Hepatocyte (in vitro differentiated cells): ENCODE results near the gene ADAM8. TPM values are rescaled to one million over a fixed set of nuclear protein-coding genes. Genes with fewer than 3 reads are reported as not detected.

Source experiments
- DNase-seq: peaks from one replicate; pipeline ENCODE4 v3.0.0-alpha.2; 2016; ENCODE audit warnings: low spot score
- H2AFZ ChIP-seq: fragments of 200-600 bp; sonication (generic); 2 replicates; pipeline ENCODE4 v1.6.0; 2016; ENCODE audit warnings: antibody characterized with exemption, mild to moderate bottlenecking
- H3K27ac ChIP-seq: fragments of 200-600 bp; sonication (generic); 2 replicates; pipeline ENCODE4 v1.5.1; 2016; ENCODE audit warnings: mild to moderate bottlenecking
- H3K27me3 ChIP-seq: fragments of 200-600 bp; sonication (generic); 2 replicates; pipeline ENCODE4 v1.6.1; 2016
- H3K36me3 ChIP-seq: fragments of 200-600 bp; sonication (generic); replicated peaks from 2 replicates; pipeline ENCODE4 v1.5.1; 2016; ENCODE audit warnings: low read depth; ENCODE audit not compliant: insufficient read depth
- H3K4me1 ChIP-seq: fragments of 200-600 bp; sonication (generic); 2 replicates; pipeline ENCODE4 v1.5.1; 2016; ENCODE audit warnings: mild to moderate bottlenecking, moderate library complexity; ENCODE audit not compliant: insufficient read depth
- H3K4me2 ChIP-seq: fragments of 200-600 bp; sonication (generic); 2 replicates; pipeline ENCODE4 v1.6.0; 2016
- H3K4me3 ChIP-seq: fragments of 200-600 bp; sonication (generic); 2 replicates; pipeline ENCODE4 v1.5.1; 2016; ENCODE audit warnings: mild to moderate bottlenecking
- H3K79me2 ChIP-seq: fragments of 200-600 bp; sonication (generic); 2 replicates; pipeline ENCODE4 v1.6.0; 2017; ENCODE audit warnings: mild to moderate bottlenecking
- H3K9me2 ChIP-seq: fragments of 200-600 bp; sonication (generic); replicated peaks from 2 replicates; pipeline ENCODE4 v1.6.0; 2017; ENCODE audit warnings: mild to moderate bottlenecking; ENCODE audit not compliant: insufficient read depth
- H3K9me3 ChIP-seq: fragments of 200-600 bp; sonication (generic); 2 replicates; pipeline ENCODE4 v1.5.1; 2016; ENCODE audit warnings: low read depth, mild to moderate bottlenecking
- H4K20me1 ChIP-seq: fragments of 200-600 bp; sonication (generic); 2 replicates; pipeline ENCODE4 v1.6.0; 2016; ENCODE audit warnings: mild to moderate bottlenecking; ENCODE audit not compliant: insufficient read depth, poor library complexity, severe bottlenecking
- EZH2 ChIP-seq: fragments of 200-600 bp; sonication (generic); IDR thresholded peaks from 2 replicates; pipeline ENCODE4 v1.6.1; 2016; ENCODE audit warnings: antibody characterized with exemption, mild to moderate bottlenecking, borderline replicate concordance
- EZH2phosphoT487 ChIP-seq: fragments of 200-600 bp; sonication (generic); IDR thresholded peaks from one replicate; pipeline ENCODE4 v1.6.1; 2018; ENCODE audit warnings: antibody characterized with exemption, mild to moderate bottlenecking, low read depth, moderate library complexity; ENCODE audit not compliant: unreplicated experiment, severe bottlenecking
- WGBS: methylation state at CpG from one replicate; pipeline ENCODE4 v1.1.6; 2016; ENCODE audit warnings: low lambda C conversion rate; ENCODE audit errors: missing lambda C conversion rate; 5-methylcytosine and 5-hydroxymethylcytosine counted together
- polyA plus RNA-seq: library from polyadenylated mRNA; unstranded; fragments of >200 nt; fragmentation: Nextera tagmentation; extraction: Ambion mirVana; gene quantifications from 2 replicates; pipeline ENCODE4 v1.2.1, GENCODE V29; 2016
- total RNA-seq: library from RNA; depleted of rRNA; stranded (reverse); fragments of >200 nt; gene quantifications from 2 replicates; pipeline ENCODE4 v1.2.3, GENCODE V29; 2014
- TF ChIP-seq, protein P1 (sequence below): fragments of 200-600 bp; sonication (generic); IDR thresholded peaks from 2 replicates; pipeline ENCODE4 v1.5.1; 2016; ENCODE audit warnings: antibody characterized with exemption, mild to moderate bottlenecking; ENCODE audit not compliant: poor library complexity

ADAM8 gene
- total and polyA plus RNA-seq, 2 experiments from 2014 or later: 1.9 to 3.0 TPM

DNA sequence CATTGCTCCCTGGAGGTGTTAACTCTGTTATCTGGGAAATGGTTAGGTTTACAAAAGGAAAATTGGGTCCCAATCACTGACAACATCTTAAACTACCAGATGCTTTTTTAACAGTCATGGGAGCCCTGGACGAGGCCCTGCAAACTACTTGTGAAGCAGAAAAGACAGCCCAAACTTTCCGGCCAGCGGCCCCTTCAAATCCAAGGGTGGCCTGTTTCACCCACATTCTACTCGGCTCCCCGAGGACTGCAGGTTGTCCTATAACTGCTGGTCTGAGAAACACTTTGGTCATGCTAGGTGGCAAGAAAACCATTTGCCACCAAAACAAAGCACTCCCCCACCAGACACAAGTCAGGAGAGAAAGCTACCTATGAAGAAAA is 29.4 kb upstream of the ADAM8 start:
- peaks cover 64% of the 10 kb centered on the region for H3K79me2 ChIP-seq
- DNase-seq: no peak
- no peak for TF ChIP-seq EZH2
- H3K4me3 ChIP-seq: no peak overlapping the region
- no peaks in the 10 kb centered on the region for H3K9me2 ChIP-seq
- no peak overlapping the region for H3K4me2 ChIP-seq
- H2AFZ ChIP-seq: no peak overlapping the region
- peaks cover 52% of the 10 kb centered on the region for H4K20me1 ChIP-seq
- peaks cover 7% of the 10 kb centered on the region for H3K4me1 ChIP-seq
- no peaks in the 10 kb centered on the region for H3K9me3 ChIP-seq
- H3K27ac ChIP-seq: no peak overlapping the region
- no peaks in the 10 kb centered on the region for H3K36me3 ChIP-seq
- no peaks in the 10 kb centered on the region for H3K27me3 ChIP-seq
- WGBS: 97% methylated on average over 5 of the region's 5 CpGs

DNA sequence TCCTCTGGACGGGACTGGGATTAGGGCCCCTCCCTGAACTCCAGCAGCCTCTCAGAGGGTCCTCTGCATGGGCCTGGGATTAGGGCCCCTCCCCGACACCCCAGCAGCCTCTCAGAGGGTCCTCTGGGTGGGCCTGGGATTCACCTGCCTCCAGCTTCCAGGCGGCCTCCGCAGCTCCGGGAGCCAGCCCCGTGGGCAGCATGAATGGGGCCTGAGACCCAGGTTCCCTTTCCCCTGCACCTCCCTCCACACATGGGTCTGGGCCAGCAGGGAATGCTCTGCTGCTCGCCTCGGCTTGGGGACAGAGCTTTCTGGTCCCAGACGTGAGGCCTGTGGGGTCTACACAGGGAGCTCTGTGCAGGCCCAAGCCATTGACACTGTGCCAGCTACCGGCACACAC is 26.5 kb upstream of the ADAM8 start:
- no peak for DNase-seq
- Histone ChIP-seq H3K9me3 (no peaks in the 10 kb centered on the region), H3K4me2 (no peak overlapping the region), H3K4me1 (peaks cover 7% of the 10 kb centered on the region), H3K27me3 (no peaks in the 10 kb centered on the region), H4K20me1 (peaks cover 49% of the 10 kb centered on the region), H3K9me2 (no peaks in the 10 kb centered on the region), H3K27ac (no peak overlapping the region), H2AFZ (no peak overlapping the region), H3K79me2 (peaks cover 60% of the 10 kb centered on the region), H3K4me3 (no peak overlapping the region), H3K36me3 (no peaks in the 10 kb centered on the region)
- over 99% methylated on average over 10 of the region's 10 CpGs for WGBS
- TF ChIP-seq EZH2: no peak
- TF ChIP-seq, protein P1, sequence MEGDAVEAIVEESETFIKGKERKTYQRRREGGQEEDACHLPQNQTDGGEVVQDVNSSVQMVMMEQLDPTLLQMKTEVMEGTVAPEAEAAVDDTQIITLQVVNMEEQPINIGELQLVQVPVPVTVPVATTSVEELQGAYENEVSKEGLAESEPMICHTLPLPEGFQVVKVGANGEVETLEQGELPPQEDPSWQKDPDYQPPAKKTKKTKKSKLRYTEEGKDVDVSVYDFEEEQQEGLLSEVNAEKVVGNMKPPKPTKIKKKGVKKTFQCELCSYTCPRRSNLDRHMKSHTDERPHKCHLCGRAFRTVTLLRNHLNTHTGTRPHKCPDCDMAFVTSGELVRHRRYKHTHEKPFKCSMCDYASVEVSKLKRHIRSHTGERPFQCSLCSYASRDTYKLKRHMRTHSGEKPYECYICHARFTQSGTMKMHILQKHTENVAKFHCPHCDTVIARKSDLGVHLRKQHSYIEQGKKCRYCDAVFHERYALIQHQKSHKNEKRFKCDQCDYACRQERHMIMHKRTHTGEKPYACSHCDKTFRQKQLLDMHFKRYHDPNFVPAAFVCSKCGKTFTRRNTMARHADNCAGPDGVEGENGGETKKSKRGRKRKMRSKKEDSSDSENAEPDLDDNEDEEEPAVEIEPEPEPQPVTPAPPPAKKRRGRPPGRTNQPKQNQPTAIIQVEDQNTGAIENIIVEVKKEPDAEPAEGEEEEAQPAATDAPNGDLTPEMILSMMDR: no peak
- TF ChIP-seq EZH2phosphoT487: no peak

DNA sequence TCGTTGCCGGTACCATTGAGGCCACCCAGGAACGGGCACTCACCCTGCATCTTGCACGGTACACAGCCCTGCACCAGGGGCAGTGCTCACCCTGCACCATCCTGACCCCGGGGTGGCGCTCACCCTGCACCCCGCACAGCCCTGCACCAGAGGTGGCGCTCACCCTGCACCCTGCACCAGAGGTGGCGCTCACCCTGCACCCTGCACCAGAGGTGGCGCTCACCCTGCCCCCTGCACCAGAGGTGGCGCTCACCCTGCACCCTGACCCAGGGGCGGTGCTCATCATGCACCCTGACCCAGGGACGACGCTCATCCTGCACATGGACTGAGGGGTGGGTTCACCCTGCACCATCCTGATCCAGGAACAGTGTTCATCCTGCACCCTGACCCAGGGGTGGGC is 25.6 kb upstream of the ADAM8 start:
- H3K4me2 ChIP-seq: no peak overlapping the region
- H3K4me3 ChIP-seq: no peak overlapping the region
- H3K79me2 ChIP-seq: peaks cover 52% of the 10 kb centered on the region
- no peak overlapping the region for H2AFZ ChIP-seq
- H3K27me3 ChIP-seq: no peaks in the 10 kb centered on the region
- H4K20me1 ChIP-seq: peaks cover 45% of the 10 kb centered on the region
- H3K36me3 ChIP-seq: no peaks in the 10 kb centered on the region
- over 99% methylated on average over 14 of the region's 14 CpGs for WGBS
- H3K4me1 ChIP-seq: peaks cover 4% of the 10 kb centered on the region
- no peaks in the 10 kb centered on the region for H3K9me3 ChIP-seq
- no peak overlapping the region for H3K27ac ChIP-seq
- no peak for TF ChIP-seq EZH2phosphoT487
- TF ChIP-seq, protein P1: no peak
- TF ChIP-seq EZH2: no peak
- DNase-seq: no peak
- H3K9me2 ChIP-seq: no peaks in the 10 kb centered on the region

DNA sequence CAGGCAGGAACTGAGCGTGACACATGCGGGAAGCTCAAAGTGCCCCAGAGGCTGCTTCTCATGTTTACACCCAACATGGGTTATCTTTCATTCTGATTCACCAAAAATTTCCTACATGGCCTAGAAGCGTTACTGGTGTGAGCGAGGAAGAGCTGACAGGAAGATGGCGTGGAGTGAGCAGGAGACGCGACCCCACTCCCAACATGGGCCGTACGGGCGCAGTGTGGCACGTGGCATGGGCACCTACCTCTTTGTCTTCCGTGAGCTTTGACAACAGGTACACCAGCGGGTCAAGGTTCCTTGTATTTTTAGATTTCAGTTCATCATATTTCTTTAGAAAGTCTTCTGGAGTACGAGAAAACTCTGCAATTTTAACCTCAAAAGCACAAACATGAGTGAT is 23.1 kb upstream of the ADAM8 start:
- H3K4me3 ChIP-seq: no peak overlapping the region
- WGBS: 98% methylated on average over 14 of the region's 14 CpGs
- DNase-seq: no peak
- no peaks in the 10 kb centered on the region for H3K9me2 ChIP-seq
- TF ChIP-seq, protein P1: no peak
- no peak for TF ChIP-seq EZH2phosphoT487
- no peak for TF ChIP-seq EZH2
- peaks cover 27% of the 10 kb centered on the region for H3K79me2 ChIP-seq
- no peaks in the 10 kb centered on the region for H3K9me3 ChIP-seq
- peaks cover 22% of the 10 kb centered on the region for H4K20me1 ChIP-seq
- H3K4me2 ChIP-seq: no peak overlapping the region
- no peaks in the 10 kb centered on the region for H3K36me3 ChIP-seq
- H3K27me3 ChIP-seq: no peaks in the 10 kb centered on the region
- no peak overlapping the region for H3K27ac ChIP-seq
- no peak overlapping the region for H2AFZ ChIP-seq
- no peaks in the 10 kb centered on the region for H3K4me1 ChIP-seq
